ENCODE measurements around the gene OR6Q1.
"Not testable (repeated sequence)": the region's sequence is repeated elsewhere in the genome, so short reads cannot be mapped to it uniquely, and the experiment has no call there.

The OR6Q1 gene, protein sequence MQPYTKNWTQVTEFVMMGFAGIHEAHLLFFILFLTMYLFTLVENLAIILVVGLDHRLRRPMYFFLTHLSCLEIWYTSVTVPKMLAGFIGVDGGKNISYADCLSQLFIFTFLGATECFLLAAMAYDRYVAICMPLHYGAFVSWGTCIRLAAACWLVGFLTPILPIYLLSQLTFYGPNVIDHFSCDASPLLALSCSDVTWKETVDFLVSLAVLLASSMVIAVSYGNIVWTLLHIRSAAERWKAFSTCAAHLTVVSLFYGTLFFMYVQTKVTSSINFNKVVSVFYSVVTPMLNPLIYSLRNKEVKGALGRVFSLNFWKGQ

DNA sequence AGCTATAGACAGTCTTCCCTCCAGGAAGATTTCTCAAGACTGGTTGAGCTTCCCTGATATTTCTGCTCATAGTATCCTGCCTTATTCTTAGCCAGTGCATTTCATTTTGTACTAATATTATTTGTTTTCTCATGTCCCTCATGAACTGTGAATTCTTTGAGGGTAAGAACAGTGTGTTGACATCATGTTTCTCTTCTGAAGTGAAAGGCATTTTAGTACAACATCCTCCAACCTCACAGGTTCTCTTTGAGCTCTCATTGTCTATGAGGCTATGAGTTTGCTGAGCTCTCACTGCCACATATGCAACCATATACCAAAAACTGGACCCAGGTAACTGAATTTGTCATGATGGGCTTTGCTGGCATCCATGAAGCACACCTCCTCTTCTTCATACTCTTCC, at the start of gene OR6Q1:
Gene OR6Q1 (plus strand): TSS at position 301 of the 400 bp plus-strand sequence. CDS start 0 bp downstream, at position 301.
- DNase-seq: no peak

DNA sequence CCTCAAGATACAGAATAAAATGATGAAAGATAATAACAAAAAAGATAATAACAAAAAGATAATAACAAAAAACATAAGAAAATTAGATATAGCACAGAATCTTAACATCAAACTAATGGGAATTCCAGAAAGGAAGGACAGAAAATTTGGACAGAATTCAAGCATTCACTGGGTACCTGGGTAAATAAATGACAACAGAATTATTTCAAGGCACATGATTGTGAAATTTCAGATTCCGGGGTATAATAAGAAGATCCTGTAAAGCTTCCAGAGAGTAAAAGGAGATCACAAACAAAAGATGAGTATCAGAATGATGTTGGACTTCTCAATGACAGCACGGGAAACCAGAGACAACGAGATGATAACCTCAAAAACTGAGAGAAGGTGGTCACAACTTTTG, 49.2 kb upstream of the OR6Q1 start:
- DNase-seq: no peak

DNA sequence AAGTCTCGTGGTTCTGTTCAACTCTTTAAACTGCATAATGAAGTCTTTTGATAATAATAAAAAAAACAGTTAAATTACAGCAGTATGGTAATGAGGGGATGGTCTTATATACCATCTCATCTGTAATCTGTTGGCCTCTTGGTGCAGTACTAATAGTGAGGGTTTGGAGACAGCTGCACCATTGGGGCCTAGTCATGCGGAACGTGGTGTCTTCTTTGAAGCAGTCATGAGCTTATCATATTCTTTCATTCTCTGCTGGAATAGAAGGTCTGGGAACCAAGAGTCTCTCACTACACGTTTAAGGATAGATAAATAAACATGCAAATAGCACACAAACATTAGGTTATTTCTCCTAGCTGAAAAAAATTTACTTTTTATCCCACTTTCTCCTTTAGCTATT, 48.0 kb upstream of the OR6Q1 start:
- no peak for DNase-seq

DNA sequence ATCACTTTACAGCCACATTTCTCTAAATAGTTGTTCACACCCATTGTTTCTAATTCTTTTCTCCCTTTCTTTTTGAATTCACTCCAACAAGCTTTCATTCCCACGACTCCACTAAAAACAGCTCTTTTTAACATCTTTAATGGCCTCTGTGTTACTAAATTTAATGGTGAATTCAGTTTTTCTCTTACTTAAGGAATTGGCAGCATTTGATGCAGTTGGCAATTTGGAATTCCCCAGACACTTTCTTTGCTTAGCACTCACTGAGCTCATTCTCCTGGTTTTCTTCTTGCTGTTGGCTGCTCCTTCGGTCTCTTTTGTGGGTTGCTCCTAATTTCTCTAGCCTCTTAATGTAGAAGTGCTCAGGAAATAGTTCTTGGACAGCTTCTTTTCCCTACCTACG, 47.6 kb upstream of the OR6Q1 start:
- DNase-seq: no peak

DNA sequence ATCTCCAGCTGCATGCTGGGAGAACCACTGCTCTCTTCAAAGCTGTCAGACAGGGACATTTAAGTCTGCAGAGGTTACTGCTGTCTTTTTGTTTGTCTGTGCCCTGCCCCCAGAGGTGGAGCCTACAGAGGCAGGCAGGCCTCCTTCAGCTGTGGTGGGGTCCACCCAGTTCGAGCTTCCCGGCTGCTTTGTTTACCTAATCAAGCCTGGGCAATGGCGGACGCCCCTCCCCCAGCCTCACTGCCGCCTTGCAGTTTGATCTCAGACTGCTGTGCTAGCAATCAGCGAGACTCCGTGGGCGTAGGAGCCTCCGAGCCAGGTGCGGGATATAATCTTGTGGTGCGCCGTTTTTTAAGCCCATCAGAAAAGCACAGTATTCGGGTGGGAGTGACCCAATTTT, 31.2 kb upstream of the OR6Q1 start:
- DNase-seq: not testable (repeated sequence)

DNA sequence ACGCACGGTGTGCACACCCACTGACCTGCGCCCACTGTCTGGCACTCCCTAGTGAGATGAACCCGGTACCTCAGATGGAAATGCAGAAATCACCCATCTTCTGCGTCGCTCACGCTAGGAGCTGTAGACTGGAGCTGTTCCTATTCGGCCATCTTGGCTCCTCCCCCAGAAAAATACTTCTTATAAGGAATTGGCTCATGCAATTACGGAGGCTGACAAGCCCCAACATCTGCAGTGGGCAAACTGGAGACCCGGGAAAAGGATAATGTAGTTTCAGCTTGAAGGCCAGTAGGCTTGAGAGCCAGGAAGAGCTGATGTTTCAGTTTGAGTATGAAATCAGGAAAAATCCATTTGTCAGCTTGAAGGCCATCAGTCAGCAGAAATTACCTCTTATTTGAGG, 30.7 kb upstream of the OR6Q1 start:
- DNase-seq: not testable (repeated sequence)

- no peak for DNase-seq
Observed at GRCh38 chr11:58000699-58001098, 30.1 kb upstream of the OR6Q1 start.

GRCh38 chr11:58003036-58003435, 27.7 kb upstream of the OR6Q1 start:
- DNase-seq: no peak

GRCh38 chr11:58003591-58003990, 27.2 kb upstream of the OR6Q1 start:
- no peak for DNase-seq

DNA sequence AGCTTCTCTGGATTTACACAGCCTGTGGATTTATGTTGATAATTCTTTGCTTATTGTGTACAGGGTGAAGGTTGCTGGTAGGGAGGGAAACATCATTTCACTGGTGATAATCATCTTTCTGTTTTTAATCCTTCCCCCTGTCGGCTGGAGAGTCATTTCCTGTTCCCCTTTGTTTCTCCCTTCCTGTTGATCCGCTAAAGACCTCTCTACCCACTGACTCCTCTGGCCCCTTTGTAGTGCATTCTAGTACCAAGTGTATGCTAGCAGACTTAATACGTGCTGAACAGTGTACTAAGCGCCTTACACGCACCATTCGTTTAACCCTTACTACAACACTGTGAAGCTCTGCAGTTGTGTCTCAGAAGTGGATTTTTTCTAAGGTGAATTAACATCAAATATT, 26.1 kb upstream of the OR6Q1 start:
- DNase-seq: no peak

- DNase-seq: no peak
Observed at GRCh38 chr11:58006940-58007339, 23.8 kb upstream of the OR6Q1 start.

DNA sequence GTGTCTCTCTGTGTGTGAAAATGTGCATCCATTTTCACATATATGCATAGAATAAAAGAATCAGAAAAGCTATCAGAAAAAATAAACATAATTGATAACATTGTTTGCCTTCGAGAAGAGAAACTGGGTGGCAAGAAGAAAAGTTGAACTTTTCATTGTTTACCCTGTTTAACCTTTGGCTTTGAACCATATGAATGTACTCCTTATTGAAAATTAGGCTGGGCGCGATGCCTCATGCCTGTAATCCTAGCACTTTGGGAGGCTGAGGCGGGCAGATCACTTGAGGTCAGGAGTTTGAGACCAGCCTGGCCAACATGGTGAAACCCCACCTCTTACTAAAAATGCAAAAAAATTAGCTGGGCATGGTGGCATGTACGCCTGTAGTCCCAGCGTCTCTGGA, 19.0 kb upstream of the OR6Q1 start:
- DNase-seq: no peak

- DNase-seq: no peak
Observed at GRCh38 chr11:58023435-58023931, 7.3 kb upstream of the OR6Q1 start, which contains the start of gene OR9Q1. TSS of gene OR9Q1 (plus strand) at chr11:58023881. CDS start at chr11:58179445, 155,564 bp downstream.

DNA sequence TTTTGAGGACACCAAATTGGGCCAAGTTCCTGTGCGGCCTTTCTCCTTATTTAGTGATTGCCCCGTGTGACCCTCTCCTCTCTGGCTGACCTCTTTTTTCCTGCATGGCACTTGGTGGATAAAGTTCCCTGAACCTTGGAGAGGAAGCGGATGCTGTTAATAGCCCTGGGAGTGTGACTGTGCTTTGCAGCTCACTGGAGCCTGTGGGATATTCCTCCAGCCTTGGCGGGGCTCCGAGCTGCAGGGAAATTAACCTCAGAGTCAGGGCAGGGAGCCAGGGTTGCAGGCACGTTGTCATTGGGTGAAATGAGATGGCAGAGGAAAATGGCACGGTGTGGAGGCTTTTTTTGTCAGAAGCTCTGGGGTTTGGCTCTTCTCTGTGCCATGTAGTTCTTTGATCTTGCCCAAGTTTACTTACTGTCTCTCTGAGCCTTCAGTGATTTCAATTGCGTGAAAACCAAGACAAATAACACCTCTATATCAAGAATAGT, 6.1 kb upstream of the OR6Q1 start:
- DNase-seq: no peak

DNA sequence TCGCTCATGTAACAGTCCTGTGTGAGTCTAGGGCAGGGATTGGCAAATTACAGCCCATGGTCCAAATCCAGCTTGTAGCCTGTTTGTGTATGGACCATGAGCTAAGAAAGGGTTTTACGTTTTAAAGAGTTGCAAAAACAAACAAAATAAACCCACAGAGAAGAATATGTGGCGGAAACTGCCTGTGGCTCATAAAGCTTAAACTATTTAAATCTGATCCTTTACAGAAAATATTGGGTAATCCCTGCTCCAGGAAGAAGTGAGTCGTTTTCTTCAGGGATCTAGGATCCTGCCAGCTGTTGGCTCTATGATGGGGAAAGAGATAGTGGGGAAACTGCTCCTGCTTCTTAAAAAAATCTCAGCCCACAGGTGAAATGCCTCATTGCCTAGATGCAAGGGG, 3.4 kb upstream of the OR6Q1 start:
- DNase-seq: no peak

DNA sequence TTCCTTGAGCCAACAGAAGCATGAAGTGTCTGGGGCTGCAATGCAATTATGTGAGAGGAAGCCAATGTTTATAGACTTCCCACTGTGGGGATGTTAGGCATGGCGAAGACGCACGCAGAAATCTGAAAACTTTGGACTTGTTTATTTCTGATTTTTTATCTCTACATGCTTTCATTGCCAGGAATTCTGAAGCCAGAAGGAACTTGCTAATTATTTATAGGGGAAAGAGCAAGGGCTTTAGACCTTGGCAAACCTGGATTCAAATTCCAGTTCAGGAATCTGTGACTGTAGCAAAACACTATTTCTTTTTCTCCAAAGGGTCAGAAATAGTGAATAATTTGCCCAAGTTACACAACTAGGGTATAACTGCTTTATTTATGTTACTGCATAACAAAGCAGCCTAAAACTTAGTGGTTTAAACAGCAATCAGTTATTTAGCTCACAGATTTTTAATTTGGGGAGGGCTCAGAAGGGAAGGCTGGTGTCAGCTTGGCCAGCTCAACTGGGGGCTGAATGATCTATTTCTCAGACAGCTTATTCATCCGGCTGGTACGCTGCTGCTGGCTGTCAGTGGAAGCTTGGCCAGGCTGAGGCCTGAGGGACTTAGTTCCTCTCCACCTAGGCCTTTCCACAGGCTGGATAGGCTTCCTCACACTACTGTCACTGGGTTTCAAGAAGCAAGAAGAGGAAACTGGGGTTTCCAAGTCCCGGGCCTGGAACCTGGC, 1.9 kb upstream of the OR6Q1 start:
- peak; percentile 40 for DNase-seq

DNA sequence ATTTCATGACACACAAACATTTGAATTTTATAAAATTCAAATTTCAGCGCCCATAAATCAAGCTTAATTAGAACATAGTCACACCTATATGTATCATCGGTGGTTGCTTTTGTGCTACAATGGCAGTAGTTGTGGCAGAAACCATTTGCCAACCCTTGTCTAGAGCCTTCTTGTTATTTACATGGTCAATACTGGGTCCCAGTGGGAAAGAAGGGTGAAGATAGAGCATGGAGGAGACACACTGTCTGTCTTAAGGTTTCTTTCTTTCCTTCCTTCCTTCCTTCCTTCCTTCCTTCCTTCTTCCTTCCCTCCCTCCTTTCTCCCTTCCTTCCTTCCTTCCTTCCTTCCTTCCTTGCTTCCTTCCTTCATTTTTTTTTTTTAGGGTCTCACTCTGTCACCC, 3.7 kb downstream of the OR6Q1 start:
- no peak for DNase-seq

- no peak for DNase-seq
Observed at GRCh38 chr11:58039589-58039988, 8.8 kb downstream of the OR6Q1 start.

- DNase-seq: no peak
Observed at GRCh38 chr11:58043379-58043778, 12.6 kb downstream of the OR6Q1 start.

DNA sequence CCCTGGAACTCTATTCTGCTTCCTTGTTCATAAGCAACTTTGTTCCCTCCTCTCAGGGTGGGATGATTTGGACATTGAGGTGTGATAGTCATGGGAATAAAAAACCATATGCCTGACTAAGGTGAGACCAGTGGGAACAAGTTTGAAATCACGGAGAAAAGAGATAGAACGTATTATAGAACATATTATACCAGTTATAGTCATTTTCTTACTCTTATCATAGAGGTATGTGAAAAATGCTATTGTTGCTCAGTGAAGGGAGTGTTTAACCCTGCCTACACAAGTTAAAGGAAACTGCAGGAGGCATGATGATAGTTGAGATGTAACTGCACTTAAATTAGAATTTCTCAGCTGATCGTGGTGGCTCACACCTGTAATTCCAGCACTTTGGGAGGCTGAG, 15.5 kb downstream of the OR6Q1 start:
- no peak for DNase-seq

DNA sequence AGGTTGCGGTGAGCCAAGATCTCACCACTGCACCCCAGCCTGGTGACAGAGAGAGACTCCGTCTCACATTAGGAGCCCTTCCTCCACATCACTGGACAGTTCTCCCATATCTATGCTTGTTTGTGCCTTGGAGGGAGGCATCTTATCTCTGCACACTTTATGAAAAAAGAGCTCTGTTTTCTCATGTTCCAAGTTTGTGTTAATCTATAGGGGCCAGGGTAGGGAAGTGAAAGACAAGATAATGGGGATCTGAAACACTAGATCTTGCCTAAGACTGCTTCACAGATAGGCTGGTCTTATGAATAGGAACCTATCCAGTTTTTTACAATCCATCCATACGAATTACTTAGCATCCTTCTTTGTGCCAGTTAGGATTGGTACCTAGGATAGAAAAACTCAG, 17.1 kb downstream of the OR6Q1 start:
- no peak for DNase-seq

DNA sequence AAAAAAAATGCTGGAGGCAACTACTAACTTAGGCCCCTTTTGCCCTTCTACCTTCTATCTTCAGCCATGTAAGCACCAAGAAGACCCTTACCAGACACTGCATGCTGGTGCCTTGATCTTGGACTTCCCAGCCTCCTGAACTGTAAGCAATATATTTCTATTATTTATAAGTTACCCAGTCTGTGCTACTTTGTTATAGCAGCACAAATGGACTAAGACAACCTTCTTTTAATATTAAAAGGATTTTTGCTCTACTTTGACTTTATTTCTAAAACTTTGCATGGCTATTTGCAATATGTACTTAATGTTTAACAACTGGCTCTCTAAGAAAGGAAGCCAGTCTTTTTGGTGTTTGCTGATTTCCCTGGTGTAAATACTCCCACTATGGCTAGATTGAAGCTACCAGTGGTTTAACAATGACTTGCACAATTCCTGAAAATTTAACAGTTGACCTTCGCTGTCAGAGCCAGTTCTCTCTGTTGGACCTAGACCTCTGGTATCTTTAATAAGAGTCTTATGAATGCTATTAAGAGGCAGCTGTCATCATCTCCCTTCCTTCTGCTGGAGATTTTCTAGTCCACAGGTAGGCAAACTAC, 25.2 kb downstream of the OR6Q1 start:
- DNase-seq: no peak

DNA sequence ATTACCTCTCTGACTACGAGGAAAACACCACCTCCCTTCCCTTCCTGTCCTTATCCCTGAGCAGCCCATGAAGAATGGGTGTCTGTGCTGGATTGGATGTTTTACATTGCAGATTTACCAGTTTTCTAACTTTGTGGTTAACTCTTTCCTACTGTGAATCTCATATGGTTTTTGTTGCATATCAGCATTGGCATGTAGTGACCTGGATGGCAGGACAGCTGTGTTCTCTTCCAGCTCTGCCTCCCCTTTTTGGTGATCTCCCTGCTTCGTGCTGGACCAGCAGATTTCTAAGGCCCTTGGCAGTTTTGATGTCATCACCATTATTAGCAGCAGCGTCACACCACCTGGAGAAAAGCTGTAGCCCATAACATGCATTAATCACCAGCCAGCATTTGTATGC, 26.7 kb downstream of the OR6Q1 start:
- DNase-seq: no peak

Data from suppressor macrophage treated with lipopolysaccharide for 4 hours (primary cell).